SK-N-SH treated with all-trans-retinoic acid at 6 μM for 48 hours (cell line): ENCODE data around the gene MEPCE.

Experiments used
- ATAC-seq: fragments of 200-7000 bp; cut with Tn5 transposase; 3 replicates; pipeline ENCODE4 v1.9.1; 2020; ENCODE audit warnings: mild to moderate bottlenecking, moderate library complexity
- CREB5 ChIP-seq: fragments of 250-450 bp; sonication (Bioruptor Pico); IDR thresholded peaks from 2 replicates; pipeline ENCODE4 v1.5.1; 2020; ENCODE audit warnings: low read depth, mild to moderate bottlenecking, moderate library complexity
- CSDC2 ChIP-seq: fragments of 250-450 bp; sonication (Bioruptor Pico); IDR thresholded peaks from 2 replicates; pipeline ENCODE4 v1.5.0; 2020; ENCODE audit warnings: mild to moderate bottlenecking, moderate library complexity
- CSRNP3 ChIP-seq: fragments of 250-450 bp; sonication (Bioruptor Pico); IDR thresholded peaks from 2 replicates; pipeline ENCODE4 v1.5.1; 2021; ENCODE audit warnings: mild to moderate bottlenecking, moderate library complexity
- ESRRG ChIP-seq: fragments of 250-450 bp; sonication (Bioruptor Pico); IDR thresholded peaks from 2 replicates; pipeline ENCODE4 v1.6.1; 2021; ENCODE audit warnings: mild to moderate bottlenecking
- ISL1 ChIP-seq: fragments of 250-450 bp; sonication (Bioruptor Pico); IDR thresholded peaks from 2 replicates; pipeline ENCODE4 v2.1.2; 2022; ENCODE audit warnings: mild to moderate bottlenecking, moderate library complexity
- OSR1 ChIP-seq: fragments of 250-450 bp; sonication (Bioruptor Pico); IDR thresholded peaks from 2 replicates; pipeline ENCODE4 v1.8.0; 2022; ENCODE audit warnings: moderate library complexity, mild to moderate bottlenecking, inconsistent platforms
- PATZ1 ChIP-seq: fragments of 250-450 bp; sonication (Bioruptor Pico); IDR thresholded peaks from 2 replicates; pipeline ENCODE4 v1.8.0; 2020; ENCODE audit warnings: mild to moderate bottlenecking, moderate library complexity, borderline replicate concordance
- POU6F1 ChIP-seq: fragments of 250-450 bp; sonication (Bioruptor Pico); IDR thresholded peaks from 2 replicates; pipeline ENCODE4 v1.8.0; 2021; ENCODE audit warnings: low read depth, mild to moderate bottlenecking, moderate library complexity, borderline replicate concordance
- PPARA ChIP-seq: fragments of 250-450 bp; sonication (Bioruptor Pico); IDR thresholded peaks from 2 replicates; pipeline ENCODE4 v1.5.0; 2020; ENCODE audit warnings: mild to moderate bottlenecking, borderline replicate concordance
- RARB ChIP-seq: fragments of 250-450 bp; sonication (Bioruptor Pico); IDR thresholded peaks from 2 replicates; pipeline ENCODE4 v1.8.0; 2021; ENCODE audit warnings: mild to moderate bottlenecking, moderate library complexity
- SNAI2 ChIP-seq: fragments of 250-450 bp; sonication (Bioruptor Pico); IDR thresholded peaks from 2 replicates; pipeline ENCODE4 v1.5.0; 2020; ENCODE audit warnings: mild to moderate bottlenecking, moderate library complexity
- TCF4 ChIP-seq: fragments of 250-450 bp; sonication (Bioruptor Pico); IDR thresholded peaks from 2 replicates; pipeline ENCODE4 v1.8.0; 2021; ENCODE audit warnings: mild to moderate bottlenecking, moderate library complexity, borderline replicate concordance
- TOX ChIP-seq: fragments of 250-450 bp; sonication (Bioruptor Pico); IDR thresholded peaks from 2 replicates; pipeline ENCODE4 v1.8.0; 2021; ENCODE audit warnings: mild to moderate bottlenecking, moderate library complexity, borderline replicate concordance
- TSHZ2 ChIP-seq: fragments of 250-450 bp; sonication (Bioruptor Pico); IDR thresholded peaks from 2 replicates; pipeline ENCODE4 v1.5.0; 2020; ENCODE audit warnings: mild to moderate bottlenecking, moderate library complexity
- ZC3H10 ChIP-seq: fragments of 250-450 bp; sonication (Bioruptor Pico); IDR thresholded peaks from 2 replicates; pipeline ENCODE4 v1.5.1; 2021; ENCODE audit warnings: mild to moderate bottlenecking, moderate library complexity
- ZFP3 ChIP-seq: fragments of 250-450 bp; sonication (Bioruptor Pico); IDR thresholded peaks from 2 replicates; pipeline ENCODE4 v1.5.0; 2020; ENCODE audit warnings: mild to moderate bottlenecking, moderate library complexity
- ZFP30 ChIP-seq: fragments of 450-650 bp; formaldehyde crosslinking; IDR thresholded peaks from 2 replicates; pipeline ENCODE4 v1.5.0; 2022; ENCODE audit warnings: mild to moderate bottlenecking, moderate library complexity
- ZNF8 ChIP-seq: fragments of 450-650 bp; formaldehyde crosslinking; IDR thresholded peaks from 2 replicates; pipeline ENCODE4 v1.5.0; 2020; ENCODE audit warnings: mild to moderate bottlenecking, moderate library complexity

The MEPCE gene

GRCh38 chr7:100425347-100425746 lies 4.3 kb upstream of the MEPCE start (continued):
- TF ChIP-seq PPARA (CRISPR knock-in tag) = no peak
- no peak for TF ChIP-seq OSR1 (CRISPR knock-in tag)

GRCh38 chr7:100426516-100426915 lies 3.1 kb upstream of the MEPCE start:
- ATAC-seq = no peak
- TF ChIP-seq TCF4 (no peak), ESRRG (CRISPR knock-in tag) (no peak), POU6F1 (CRISPR knock-in tag) (no peak), PPARA (CRISPR knock-in tag) (no peak), ZC3H10 (CRISPR knock-in tag) (no peak), ZFP30 (CRISPR knock-in tag) (no peak), CREB5 (CRISPR knock-in tag) (no peak), TSHZ2 (CRISPR knock-in tag) (no peak)

GRCh38 chr7:100427762-100428198 lies 1.9 kb upstream of the MEPCE start:
- no peak for ATAC-seq

GRCh38 chr7:100428199-100428966 lies 1.2 kb upstream of the MEPCE start, which contains the start of gene ZCWPW1:
Gene ZCWPW1, minus strand, starts transcription at chr7:100428703. Its CDS starts 8,054 bp downstream, at chr7:100420649.
- peak; percentile 74 for ATAC-seq
- TF ChIP-seq CSRNP3 (CRISPR knock-in tag) (peak; percentile 94), TCF4 (peak; percentile 30; the same call in 1 of the 2 replicates), TSHZ2 (CRISPR knock-in tag) (peak; percentile 23; the same call in 1 of the 2 replicates), ZFP3 (CRISPR knock-in tag) (peak; percentile 70), TOX (CRISPR knock-in tag) (peak; percentile 90; the same call in 1 of the 2 replicates), PPARA (CRISPR knock-in tag) (no peak), ISL1 (CRISPR knock-in tag) (no peak), RARB (peak; percentile 93), PATZ1 (CRISPR knock-in tag) (peak; percentile 99), ZFP30 (CRISPR knock-in tag) (no peak; the same call in 1 of the 2 replicates), ZC3H10 (CRISPR knock-in tag) (peak; percentile 60; the same call in 1 of the 2 replicates), CSDC2 (CRISPR knock-in tag) (0 out of 2 replicates have a peak, but pooled peaks have one; percentile 34)

More at GRCh38 chr7:100427762-100428198, 1.9 kb upstream of the MEPCE start:
- TF ChIP-seq ZNF8 (CRISPR knock-in tag) (no peak), PATZ1 (CRISPR knock-in tag) (no peak), ZFP3 (CRISPR knock-in tag) (no peak), SNAI2 (CRISPR knock-in tag) (no peak)
